Spleen (tissue), 11 donors: Measurements from ENCODE around the gene FBXL17. TPM values are rescaled to one million over a fixed set of nuclear protein-coding genes. Genes with fewer than 3 reads are reported as not detected.

ENCODE experiments used
- DNase-seq: peaks from one replicate; pipeline ENCODE4 v3.0.0-alpha.2; 2020
- H3K27ac ChIP-seq, 8 donors: fragments of 200-600 bp; sonication (generic) in 7 of 8; 1 replicate in 4 of 8; 2 replicates in 4 of 8; pipeline versions ENCODE4 v1.5.0 to v1.8.0; 2016 to 2021; ENCODE audit warnings: inconsistent platforms in 4 of 8, mild to moderate bottlenecking in 4 of 8, moderate library complexity in 1 of 8
- H3K27me3 ChIP-seq, 7 donors: fragments of 200-600 bp; sonication (generic) in 6 of 7; replicated peaks in 1 of 7; 1 replicate in 4 of 7; 2 replicates in 3 of 7; pipeline versions ENCODE4 v1.5.0 to v1.8.0; 2016 to 2021; ENCODE audit warnings: inconsistent platforms in 3 of 7, mild to moderate bottlenecking in 1 of 7
- H3K36me3 ChIP-seq, 6 donors: fragments of 200-600 bp; sonication (generic) in 5 of 6; 1 replicate in 4 of 6; 2 replicates in 2 of 6; pipeline versions ENCODE4 v1.5.0 to v1.8.0; 2016 to 2021; ENCODE audit warnings: inconsistent platforms in 2 of 6
- H3K4me1 ChIP-seq, 6 donors: fragments of 200-600 bp; sonication (generic) in 5 of 6; 1 replicate in 3 of 6; 2 replicates in 3 of 6; pipeline versions ENCODE4 v1.5.0 to v1.8.0; 2016 to 2021; ENCODE audit warnings: inconsistent platforms in 3 of 6
- H3K4me3 ChIP-seq, 8 donors: fragments of 200-600 bp; sonication (generic) in 7 of 8; 1 replicate in 4 of 8; 2 replicates in 4 of 8; pipeline versions ENCODE4 v1.5.0 to v1.8.0; 2016 to 2021; ENCODE audit warnings: inconsistent platforms in 4 of 8, mild to moderate bottlenecking in 4 of 8, moderate library complexity in 2 of 8
- H3K9me3 ChIP-seq, 8 donors: fragments of 200-600 bp; sonication (generic) in 7 of 8; 1 replicate in 4 of 8; 2 replicates in 4 of 8; pipeline versions ENCODE4 v1.5.0 to v1.8.0; 2016 to 2021; ENCODE audit warnings: inconsistent platforms in 4 of 8
- POLR2A ChIP-seq, 3 donors: fragments of 450-650 bp; IDR thresholded peaks; one replicate each; pipeline ENCODE4 v1.5.1; 2017; ENCODE audit warnings: antibody characterized with exemption in 3 of 3, mild to moderate bottlenecking in 1 of 3
- POLR2AphosphoS5 ChIP-seq, 3 donors: sonication (generic); formaldehyde crosslinking; IDR thresholded peaks; one replicate each; pipeline ENCODE4 v1.5.1; 2017; ENCODE audit warnings: antibody characterized with exemption in 3 of 3
- WGBS, 5 donors: extraction: QIAGEN DNeasy Blood & Tissue Kit in 3 of 5; methylation state at CpG; one replicate each; pipeline versions ENCODE4 v1.1.5 to v1.1.7; 2013 to 2018; 5-methylcytosine and 5-hydroxymethylcytosine counted together
- intact Hi-C: fragments of 100-400 bp; cut with DNase I; formaldehyde crosslinking; loops from one replicate; pipeline ENCODE4 v1.15.0; 2023; ENCODE audit warnings: low total_unique reads
- polyA plus RNA-seq, 3 donors: library from polyadenylated mRNA; stranded (reverse); fragments of 200-250 nt; gene quantifications; one replicate each; pipeline ENCODE4 v1.2.1, GENCODE V29; 2013
- total RNA-seq, 7 donors: library from RNA; depleted of rRNA in 3 of 7; stranded (reverse); fragments of >200 nt in 3 of 7; fragmentation: NEBNext Ultra II Directional in 4 of 7; extraction: Animal tissue kit (Norgen Biotek cat#: 25700) in 4 of 7; gene quantifications; one replicate each; pipeline versions ENCODE4 v1.1.0 to v1.2.1, GENCODE V29; 2016 to 2021
- TF ChIP-seq, protein P1 (sequence below), 11 experiments: fragments of 200-600 bp in 7 of 11; fragments of 450-650 bp in 4 of 11; sonication (generic) in 4 of 11; IDR thresholded peaks in 8 of 11; conservative IDR thresholded peaks in 3 of 11; 1 replicate in 7 of 11; 2 replicates in 4 of 11; pipeline versions ENCODE4 v1.4.0 to v1.8.0; 2016 to 2021; ENCODE audit warnings: antibody characterized with exemption in 11 of 11, inconsistent platforms in 4 of 11, mild to moderate bottlenecking in 1 of 11
- donor health status: healthy with polysubstance abuse.
- donor health status: DM: no; HTN: no; CAD: no; lungs with moderate emphysema.
- donor health status: DM: no; HTN: no; CAD: no.
- donor health status: Bipolar disorder and iron deficiency.
- donor health status: healthy.
- donor health status: DM: no; HTN: no; CAD: no.
- donor health status: DM: yes; HTN: yes; CAD: no.

The FBXL17 gene
- total and polyA plus RNA-seq, 10 donors: 5.1 to 39.9 (median 21.8) TPM

DNA sequence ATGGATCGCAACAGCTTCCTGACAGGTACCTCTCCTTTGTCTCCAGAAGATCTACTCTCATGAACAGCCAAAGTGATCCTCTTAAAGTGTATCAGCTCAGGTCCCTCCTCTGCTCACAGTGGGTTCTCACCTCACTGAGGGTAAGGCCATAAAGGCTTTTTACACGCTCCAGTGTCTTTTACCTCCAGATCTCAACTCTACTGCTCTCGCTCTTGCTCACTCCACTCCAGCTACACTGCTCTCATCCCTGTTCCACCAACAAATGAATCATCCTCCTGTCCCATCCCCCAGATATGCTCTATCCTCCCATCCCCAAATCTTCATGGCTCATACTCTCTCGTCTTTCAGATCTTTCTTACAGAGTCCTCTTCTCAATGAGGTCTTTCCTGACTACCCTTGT lies 462.5 kb downstream of the FBXL17 start:
- H3K36me3 ChIP-seq: no peaks in the 10 kb centered on the region
- no peaks in the 10 kb centered on the region for H3K9me3 ChIP-seq
- DNase-seq: no peak
- no peaks in the 10 kb centered on the region for H3K4me1 ChIP-seq
- no peak for TF ChIP-seq POLR2A (IDR thresholded peaks at IDR 0.05)
- TF ChIP-seq POLR2AphosphoS5 (IDR thresholded peaks at IDR 0.05): no peak
- TF ChIP-seq, protein P1, sequence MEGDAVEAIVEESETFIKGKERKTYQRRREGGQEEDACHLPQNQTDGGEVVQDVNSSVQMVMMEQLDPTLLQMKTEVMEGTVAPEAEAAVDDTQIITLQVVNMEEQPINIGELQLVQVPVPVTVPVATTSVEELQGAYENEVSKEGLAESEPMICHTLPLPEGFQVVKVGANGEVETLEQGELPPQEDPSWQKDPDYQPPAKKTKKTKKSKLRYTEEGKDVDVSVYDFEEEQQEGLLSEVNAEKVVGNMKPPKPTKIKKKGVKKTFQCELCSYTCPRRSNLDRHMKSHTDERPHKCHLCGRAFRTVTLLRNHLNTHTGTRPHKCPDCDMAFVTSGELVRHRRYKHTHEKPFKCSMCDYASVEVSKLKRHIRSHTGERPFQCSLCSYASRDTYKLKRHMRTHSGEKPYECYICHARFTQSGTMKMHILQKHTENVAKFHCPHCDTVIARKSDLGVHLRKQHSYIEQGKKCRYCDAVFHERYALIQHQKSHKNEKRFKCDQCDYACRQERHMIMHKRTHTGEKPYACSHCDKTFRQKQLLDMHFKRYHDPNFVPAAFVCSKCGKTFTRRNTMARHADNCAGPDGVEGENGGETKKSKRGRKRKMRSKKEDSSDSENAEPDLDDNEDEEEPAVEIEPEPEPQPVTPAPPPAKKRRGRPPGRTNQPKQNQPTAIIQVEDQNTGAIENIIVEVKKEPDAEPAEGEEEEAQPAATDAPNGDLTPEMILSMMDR (IDR thresholded peaks at IDR 0.05 in 8 of 11, conservative IDR thresholded peaks at IDR 0.05 in 3 of 11): no peak
- no peak overlapping the region for H3K4me3 ChIP-seq
- no peak overlapping the region for H3K27ac ChIP-seq
- WGBS, 5 donors: 90 to 98% (median 91%) methylated on average over 4 of the region's 4 CpGs
- intact Hi-C loops: no loop called here
- H3K27me3 ChIP-seq: no peaks in the 10 kb centered on the region

- DNase-seq: no peak
- 85 to 92% (median 88%) methylated on average over 3 of the region's 3 CpGs for WGBS, 5 donors
- H3K27me3 ChIP-seq: no peaks in the 10 kb centered on the region
- H3K27ac ChIP-seq: no peak overlapping the region
- H3K4me3 ChIP-seq: no peak overlapping the region
- intact Hi-C loops: no loop called here
- TF ChIP-seq POLR2AphosphoS5 (IDR thresholded peaks at IDR 0.05): no peak
- no peak for TF ChIP-seq POLR2A (IDR thresholded peaks at IDR 0.05)
- TF ChIP-seq, protein P1 (IDR thresholded peaks at IDR 0.05 in 8 of 11, conservative IDR thresholded peaks at IDR 0.05 in 3 of 11): no peak
- no peaks in the 10 kb centered on the region for H3K36me3 ChIP-seq
- H3K4me1 ChIP-seq: no peaks in the 10 kb centered on the region
- no peaks in the 10 kb centered on the region for H3K9me3 ChIP-seq
Observed at GRCh38 chr5:107917983-107918382, 463.9 kb downstream of the FBXL17 start.

- Histone ChIP-seq H3K27ac (no peak overlapping the region), H3K36me3 (no peaks in the 10 kb centered on the region), H3K27me3 (no peaks in the 10 kb centered on the region), H3K4me1 (no peaks in the 10 kb centered on the region), H3K9me3 (no peaks in the 10 kb centered on the region), H3K4me3 (no peak overlapping the region)
- DNase-seq: no peak
- TF ChIP-seq, protein P1 (IDR thresholded peaks at IDR 0.05 in 8 of 11, conservative IDR thresholded peaks at IDR 0.05 in 3 of 11): no peak
- TF ChIP-seq POLR2A (IDR thresholded peaks at IDR 0.05): no peak
- TF ChIP-seq POLR2AphosphoS5 (IDR thresholded peaks at IDR 0.05): no peak
- 86 to 91% (median 89%) methylated on average over 6 of the region's 6 CpGs for WGBS, 5 donors
- intact Hi-C loops: no loop called here
Observed at GRCh38 chr5:107916731-107917725, 464.9 kb downstream of the FBXL17 start.

GRCh38 chr5:107915176-107915812 lies 466.6 kb downstream of the FBXL17 start:
- WGBS, 5 donors: 74 to 94% (median 86%) methylated on average over 5 of the region's 5 CpGs
- DNase-seq: no peak
- Histone ChIP-seq H3K27me3 (no peaks in the 10 kb centered on the region), H3K4me3 (no peak overlapping the region), H3K27ac (no peak overlapping the region), H3K9me3 (no peaks in the 10 kb centered on the region), H3K36me3 (no peaks in the 10 kb centered on the region), H3K4me1 (no peaks in the 10 kb centered on the region)
- TF ChIP-seq POLR2A (IDR thresholded peaks at IDR 0.05) (no peak), POLR2AphosphoS5 (IDR thresholded peaks at IDR 0.05) (no peak)
- TF ChIP-seq, protein P1 (IDR thresholded peaks at IDR 0.05 in 8 of 11, conservative IDR thresholded peaks at IDR 0.05 in 3 of 11): no peak
- intact Hi-C loops: no loop called here
